CD8-positive, alpha-beta memory T cell (primary cell): ENCODE measurements around the gene C6orf118. TPM values are rescaled to one million over a fixed set of nuclear protein-coding genes. Genes with fewer than 3 reads are reported as not detected.

Source experiments
- CTCF ChIA-PET: fragments of 350-600 bp; sonication (Branson Sonifier 250); formaldehyde crosslinking; loops from one replicate; lab custom pipeline; 2021; ENCODE audit warnings: antibody characterized with exemption; lab: Charles Lee
- POLR2A ChIA-PET: fragments of 350-600 bp; sonication (Branson Sonifier 250); formaldehyde crosslinking; loops from one replicate; lab custom pipeline; 2021; ENCODE audit warnings: antibody characterized with exemption; lab: Charles Lee
- DNase-seq, 5 donors: peaks; one replicate each; pipeline versions ENCODE4 v3.0.0 to v3.0.0-alpha.2; 2020 to 2022; ENCODE audit warnings: mixed read lengths in 1 of 5
- H3K27ac ChIP-seq: one replicate; pipeline ENCODE4 v1.7.0; 2013; ENCODE audit warnings: low read depth, mild to moderate bottlenecking, low read length, moderate library complexity
- H3K27me3 ChIP-seq: 2 replicates; pipeline ENCODE4 v1.7.0; 2013; ENCODE audit warnings: low read length, mild to moderate bottlenecking; ENCODE audit not compliant: insufficient read depth, poor library complexity, severe bottlenecking
- H3K36me3 ChIP-seq: 2 replicates; pipeline ENCODE4 v1.7.0; 2013; ENCODE audit warnings: mild to moderate bottlenecking, low read length, moderate library complexity; ENCODE audit not compliant: insufficient read depth
- H3K4me1 ChIP-seq: 2 replicates; pipeline ENCODE4 v1.7.0; 2013; ENCODE audit warnings: mild to moderate bottlenecking, low read length, moderate library complexity; ENCODE audit not compliant: insufficient read depth
- H3K4me3 ChIP-seq: 2 replicates; pipeline ENCODE4 v1.7.0; 2013; ENCODE audit warnings: mild to moderate bottlenecking, low read length
- H3K9me3 ChIP-seq: 2 replicates; pipeline ENCODE4 v1.7.0; 2013; ENCODE audit warnings: mild to moderate bottlenecking, low read length
- H3K27ac Mint-ChIP-seq, 8 donors: one replicate each; pipeline ENCODE4 v1.8.0; 2020 to 2021; ENCODE audit warnings: mixed read lengths in 8 of 8, mild to moderate bottlenecking in 6 of 8, inconsistent platforms in 3 of 8, moderate library complexity in 3 of 8
- H3K27me3 Mint-ChIP-seq, 2 donors: one replicate each; pipeline ENCODE4 v1.8.0; 2020 to 2021; ENCODE audit warnings: mixed read lengths in 2 of 2, mild to moderate bottlenecking in 1 of 2, moderate library complexity in 1 of 2
- H3K36me3 Mint-ChIP-seq, 3 donors: one replicate each; pipeline ENCODE4 v1.8.0; 2020 to 2021; ENCODE audit warnings: mixed read lengths in 3 of 3, inconsistent platforms in 1 of 3, mild to moderate bottlenecking in 1 of 3
- H3K4me1 Mint-ChIP-seq, 3 donors: one replicate each; pipeline ENCODE4 v1.8.0; 2020 to 2021; ENCODE audit warnings: mixed read lengths in 3 of 3, inconsistent platforms in 1 of 3, mild to moderate bottlenecking in 1 of 3
- H3K4me3 Mint-ChIP-seq, 7 donors: one replicate each; pipeline ENCODE4 v1.8.0; 2020 to 2021; ENCODE audit warnings: mixed read lengths in 7 of 7, mild to moderate bottlenecking in 6 of 7, moderate library complexity in 4 of 7, inconsistent platforms in 2 of 7
- H3K9me3 Mint-ChIP-seq, 5 donors: one replicate each; pipeline ENCODE4 v1.8.0; 2020 to 2022; ENCODE audit warnings: mixed read lengths in 5 of 5, mild to moderate bottlenecking in 3 of 5, moderate library complexity in 2 of 5, inconsistent platforms in 1 of 5
- polyA plus RNA-seq: library from polyadenylated mRNA; unstranded; fragments of 300-500 nt; fragmentation: Illumina TruSeq; gene quantifications from one replicate; pipeline ENCODE4 v1.2.3, GENCODE V29; 2021
- total RNA-seq, 2 experiments: library from RNA; stranded (reverse); gene quantifications; one replicate each; pipeline ENCODE4 v1.2.3, GENCODE V29; 2021

C6orf118 gene
- total RNA-seq, result not detected
- polyA plus RNA-seq, result not detected

DNA sequence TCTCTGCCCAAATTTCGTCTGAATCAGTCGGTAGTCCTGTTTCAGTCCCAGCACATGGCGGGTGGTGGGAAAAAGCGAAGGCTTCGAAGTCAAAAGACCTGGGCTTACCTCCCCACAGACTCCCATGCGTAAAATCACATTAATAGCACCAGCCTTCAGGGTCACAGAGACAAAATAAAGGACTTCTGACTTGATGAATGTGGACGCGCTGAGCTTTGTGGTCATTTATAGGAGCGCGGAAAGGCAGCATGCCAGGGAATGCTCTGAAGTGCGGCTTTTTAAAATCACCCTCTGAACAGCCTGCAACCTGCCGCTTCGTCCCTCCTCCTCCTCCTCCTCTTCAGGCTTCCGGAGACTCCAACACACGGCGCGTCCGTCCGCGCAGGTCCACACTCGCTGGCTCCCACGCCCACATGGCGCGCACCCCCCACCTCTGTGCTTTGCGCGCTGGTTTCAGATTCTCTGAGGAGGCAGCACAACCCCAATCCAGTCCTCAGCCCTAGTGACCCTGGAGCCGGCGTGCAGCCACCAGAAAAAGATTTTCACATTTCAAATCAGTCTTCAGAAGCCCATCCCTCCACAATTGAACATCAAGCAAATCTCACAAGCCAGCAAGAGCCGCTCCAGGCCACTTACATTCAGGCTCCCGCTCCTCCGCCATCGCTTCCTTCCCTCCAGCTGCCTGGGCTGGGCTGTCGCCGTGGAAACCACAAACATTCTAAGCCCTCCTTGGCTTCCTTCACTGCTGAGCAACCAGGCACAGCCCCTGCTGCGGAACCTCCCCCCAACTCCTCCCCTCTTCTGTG, at the start of gene C6orf118:
C6orf118 (minus strand) TSS at position 680 of the 806 bp plus-strand sequence; CDS start at position 661, 19 bp downstream.
- Histone ChIP-seq H3K27ac (no peak within 1 kb of the TSS), H3K4me3 (no peak within 1 kb of the TSS), H3K27me3 (no peaks in the 10 kb centered on the region), H3K9me3 (no peaks in the 10 kb centered on the region), H3K36me3 (no peaks in the 10 kb centered on the region), H3K4me1 (no peaks in the 10 kb centered on the region)
- H3K36me3 Mint-ChIP-seq, result no peaks in the 10 kb centered on the region
- H3K9me3 Mint-ChIP-seq, result peaks cover 0 to 3% (median 2%) of the 10 kb centered on the region in 5 donors
- CTCF ChIA-PET, result no interaction called here
- H3K4me3 Mint-ChIP-seq, result peak within 1 kb of the TSS in 2 of 7 donors; percentile 11 to 32
- H3K4me1 Mint-ChIP-seq, result peaks cover 3 to 9% (median 4%) of the 10 kb centered on the region in 3 donors
- peaks cover 0 to 2% of the 10 kb centered on the region in 2 donors for H3K27me3 Mint-ChIP-seq
- POLR2A ChIA-PET, result no interaction called here
- no peak for DNase-seq
- no peak within 1 kb of the TSS for H3K27ac Mint-ChIP-seq

GRCh38 chr6:165345700-165346099, 36.3 kb upstream of the C6orf118 start:
- H3K36me3 ChIP-seq, result no peaks in the 10 kb centered on the region
- H3K27me3 Mint-ChIP-seq, result no peaks in the 10 kb centered on the region
- peaks cover 0 to 1% (median 0%) of the 10 kb centered on the region in 3 donors for H3K36me3 Mint-ChIP-seq
- no peak overlapping the region for H3K27ac Mint-ChIP-seq
- H3K27me3 ChIP-seq, result no peaks in the 10 kb centered on the region
- no peak overlapping the region for H3K4me3 Mint-ChIP-seq
- no peak overlapping the region for H3K27ac ChIP-seq
- no peaks in the 10 kb centered on the region for H3K9me3 ChIP-seq
- H3K4me3 ChIP-seq, result no peak overlapping the region
- no peaks in the 10 kb centered on the region for H3K4me1 ChIP-seq
- CTCF ChIA-PET, result no interaction called here
- no peaks in the 10 kb centered on the region for H3K4me1 Mint-ChIP-seq
- DNase-seq, result no peak
- peaks cover 9 to 28% (median 12%) of the 10 kb centered on the region in 5 donors for H3K9me3 Mint-ChIP-seq
- POLR2A ChIA-PET, result no interaction called here

- Histone ChIP-seq H3K27me3 (no peaks in the 10 kb centered on the region), H3K27ac (no peak overlapping the region), H3K4me1 (no peaks in the 10 kb centered on the region), H3K36me3 (no peaks in the 10 kb centered on the region), H3K9me3 (no peaks in the 10 kb centered on the region), H3K4me3 (no peak overlapping the region)
- no peaks in the 10 kb centered on the region for H3K27me3 Mint-ChIP-seq
- no peak for DNase-seq
- ChIA-PET CTCF (no interaction called here), POLR2A (no interaction called here)
- no peak overlapping the region for H3K27ac Mint-ChIP-seq
- no peaks in the 10 kb centered on the region for H3K36me3 Mint-ChIP-seq
- H3K4me3 Mint-ChIP-seq, result no peak overlapping the region
- peaks cover 2 to 10% (median 5%) of the 10 kb centered on the region in 5 donors for H3K9me3 Mint-ChIP-seq
- no peaks in the 10 kb centered on the region for H3K4me1 Mint-ChIP-seq
Observed at GRCh38 chr6:165340532-165340931, 31.1 kb upstream of the C6orf118 start.

- H3K4me3 ChIP-seq, result no peak overlapping the region
- Mint-ChIP-seq H3K4me1 (no peaks in the 10 kb centered on the region), H3K9me3 (peaks cover 8 to 26% (median 10%) of the 10 kb centered on the region in 5 donors), H3K27ac (no peak overlapping the region), H3K36me3 (no peaks in the 10 kb centered on the region), H3K4me3 (no peak overlapping the region), H3K27me3 (no peaks in the 10 kb centered on the region)
- CTCF ChIA-PET, result no interaction called here
- no peak overlapping the region for H3K27ac ChIP-seq
- H3K4me1 ChIP-seq, result no peaks in the 10 kb centered on the region
- POLR2A ChIA-PET, result no interaction called here
- H3K36me3 ChIP-seq, result no peaks in the 10 kb centered on the region
- no peak for DNase-seq
- no peaks in the 10 kb centered on the region for H3K9me3 ChIP-seq
- H3K27me3 ChIP-seq, result no peaks in the 10 kb centered on the region
Observed at GRCh38 chr6:165325609-165326008, 16.2 kb upstream of the C6orf118 start.

- Histone ChIP-seq H3K9me3 (no peaks in the 10 kb centered on the region), H3K4me1 (no peaks in the 10 kb centered on the region), H3K27me3 (no peaks in the 10 kb centered on the region), H3K36me3 (no peaks in the 10 kb centered on the region), H3K27ac (no peak overlapping the region), H3K4me3 (no peak overlapping the region)
- H3K27me3 Mint-ChIP-seq, result peaks cover 0 to 3% of the 10 kb centered on the region in 2 donors
- H3K4me3 Mint-ChIP-seq, result no peak overlapping the region
- H3K9me3 Mint-ChIP-seq, result peaks cover 15 to 23% (median 19%) of the 10 kb centered on the region in 5 donors
- ChIA-PET CTCF (no interaction called here), POLR2A (no interaction called here)
- no peak for DNase-seq
- no peaks in the 10 kb centered on the region for H3K36me3 Mint-ChIP-seq
- H3K4me1 Mint-ChIP-seq, result no peaks in the 10 kb centered on the region
- H3K27ac Mint-ChIP-seq, result no peak overlapping the region
Observed at GRCh38 chr6:165321555-165322145, 12.2 kb upstream of the C6orf118 start.

DNA sequence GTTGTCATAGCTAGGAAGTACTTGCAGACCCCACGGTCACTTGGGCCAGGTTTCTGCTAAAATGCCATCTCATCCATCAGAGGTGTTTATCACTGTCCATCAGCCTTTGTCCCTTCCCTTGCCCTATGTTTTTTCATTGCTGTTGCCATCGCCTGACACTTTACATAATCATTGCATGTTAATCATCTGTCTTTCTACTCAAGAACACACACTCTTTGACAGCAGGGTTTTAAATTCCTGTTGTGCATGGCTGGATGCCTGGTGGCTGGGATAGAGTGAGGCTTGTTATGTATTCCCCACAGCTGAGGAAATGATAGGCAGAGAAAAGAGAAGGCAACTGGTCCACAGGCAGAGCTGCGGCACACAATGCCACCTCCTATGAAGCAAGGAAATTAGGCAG, 11.7 kb upstream of the C6orf118 start:
- no peaks in the 10 kb centered on the region for H3K4me1 ChIP-seq
- H3K9me3 ChIP-seq, result no peaks in the 10 kb centered on the region
- Mint-ChIP-seq H3K4me1 (no peaks in the 10 kb centered on the region), H3K9me3 (peaks cover 15 to 23% (median 19%) of the 10 kb centered on the region in 5 donors), H3K27ac (no peak overlapping the region), H3K36me3 (no peaks in the 10 kb centered on the region), H3K27me3 (peaks cover 0 to 3% of the 10 kb centered on the region in 2 donors), H3K4me3 (no peak overlapping the region)
- no peaks in the 10 kb centered on the region for H3K27me3 ChIP-seq
- ChIA-PET CTCF (no interaction called here), POLR2A (no interaction called here)
- DNase-seq, result no peak
- no peak overlapping the region for H3K4me3 ChIP-seq
- H3K27ac ChIP-seq, result no peak overlapping the region
- H3K36me3 ChIP-seq, result no peaks in the 10 kb centered on the region

- Mint-ChIP-seq H3K4me1 (no peaks in the 10 kb centered on the region), H3K27me3 (peaks cover 0 to 4% of the 10 kb centered on the region in 2 donors), H3K4me3 (no peak overlapping the region), H3K27ac (no peak overlapping the region), H3K36me3 (no peaks in the 10 kb centered on the region), H3K9me3 (peaks cover 10 to 24% (median 16%) of the 10 kb centered on the region in 5 donors)
- Histone ChIP-seq H3K36me3 (no peaks in the 10 kb centered on the region), H3K9me3 (no peaks in the 10 kb centered on the region), H3K4me3 (no peak overlapping the region), H3K4me1 (no peaks in the 10 kb centered on the region), H3K27me3 (no peaks in the 10 kb centered on the region), H3K27ac (no peak overlapping the region)
- CTCF ChIA-PET, result no interaction called here
- POLR2A ChIA-PET, result no interaction called here
- no peak for DNase-seq
Observed at GRCh38 chr6:165317723-165318122, 8.3 kb upstream of the C6orf118 start.

DNA sequence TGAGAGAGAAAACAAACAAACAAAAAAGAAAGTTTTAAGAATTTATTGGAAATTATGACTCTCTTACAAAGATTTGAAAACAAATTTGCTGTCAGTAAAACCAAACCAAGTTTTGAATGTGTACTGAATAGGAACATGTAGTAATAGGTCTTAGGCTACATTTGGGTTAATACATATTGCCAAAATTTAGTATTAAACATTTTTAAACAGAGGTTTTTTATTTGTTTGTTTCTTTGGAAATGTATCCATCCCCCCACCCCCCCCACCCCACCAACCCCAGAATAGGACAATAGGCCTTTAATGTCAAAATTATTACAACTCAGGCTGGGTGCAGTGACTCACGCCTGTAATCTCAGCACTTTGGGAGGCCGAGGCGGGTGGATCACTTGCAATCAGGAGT, 2.5 kb downstream of the C6orf118 start:
- H3K9me3 Mint-ChIP-seq, result peaks cover 0 to 3% (median 2%) of the 10 kb centered on the region in 5 donors
- Histone ChIP-seq H3K36me3 (no peaks in the 10 kb centered on the region), H3K4me1 (no peaks in the 10 kb centered on the region), H3K27me3 (no peaks in the 10 kb centered on the region), H3K27ac (no peak overlapping the region), H3K9me3 (no peaks in the 10 kb centered on the region), H3K4me3 (no peak overlapping the region)
- CTCF ChIA-PET, result no interaction called here
- no peak overlapping the region for H3K27ac Mint-ChIP-seq
- no peaks in the 10 kb centered on the region for H3K36me3 Mint-ChIP-seq
- H3K4me3 Mint-ChIP-seq, result no peak overlapping the region
- H3K4me1 Mint-ChIP-seq, result peaks cover 3 to 9% (median 4%) of the 10 kb centered on the region in 3 donors
- POLR2A ChIA-PET, result no interaction called here
- H3K27me3 Mint-ChIP-seq, result no peaks in the 10 kb centered on the region
- no peak for DNase-seq
